GM19025 (cell line): ENCODE results near the gene BCCIP.

Source experiments
- ATAC-seq: cut with Tn5 transposase; IDR thresholded peaks from one replicate; pipeline ENCODE4 v1.9.1; 2021; ENCODE audit warnings: mild to moderate bottlenecking, low read depth, moderate library complexity; ENCODE audit not compliant: unreplicated experiment

The BCCIP gene

GRCh38 chr10:125840955-125841354 lies 17.6 kb downstream of the BCCIP start:
- ATAC-seq: no peak

GRCh38 chr10:125843603-125844329 lies 20.4 kb downstream of the BCCIP start:
- ATAC-seq: no peak

DNA sequence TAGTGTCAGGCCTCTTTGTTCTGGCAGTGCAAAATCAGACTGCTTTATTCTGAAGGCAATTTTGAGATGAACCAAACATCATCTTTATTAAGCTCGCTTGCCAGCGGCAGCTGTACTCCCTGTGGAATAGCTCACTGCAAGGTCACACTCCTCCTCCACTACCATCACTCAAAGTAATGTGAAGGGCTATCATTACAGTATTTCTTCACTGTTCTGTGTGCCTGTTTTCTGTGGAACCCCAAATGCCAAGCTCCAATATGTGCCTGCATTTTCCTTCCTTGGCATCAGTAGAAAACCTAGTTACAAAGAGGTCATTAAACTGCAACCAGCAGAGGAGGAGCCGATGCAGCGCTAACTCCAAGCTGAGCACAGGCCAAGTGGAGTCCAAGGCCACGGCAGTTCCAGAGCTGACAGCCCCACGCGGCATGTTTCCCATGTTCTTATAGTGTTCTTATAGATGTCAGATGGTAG lies 21.4 kb downstream of the BCCIP start:
- ATAC-seq: no peak

- ATAC-seq: no peak
Measured at GRCh38 chr10:125845617-125846016, 22.3 kb downstream of the BCCIP start.

DNA sequence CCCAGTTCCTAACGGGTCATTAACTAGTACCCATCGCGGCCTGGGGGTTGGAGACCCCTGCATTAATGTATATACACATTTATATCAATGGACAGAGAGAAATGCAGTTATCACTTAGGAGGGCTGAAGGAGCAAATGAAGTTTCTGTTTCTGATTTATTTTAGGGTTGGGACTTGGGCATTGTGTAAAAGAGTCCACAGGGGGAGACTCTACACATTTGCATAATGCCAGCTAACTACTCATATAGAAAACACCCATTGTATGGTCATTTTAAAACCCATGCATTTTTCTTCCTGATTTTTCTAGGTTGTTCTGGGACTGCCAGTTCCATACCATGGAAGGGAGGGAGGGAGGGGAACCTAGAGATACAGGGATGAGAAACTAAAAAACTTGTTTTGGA lies 23.5 kb downstream of the BCCIP start:
- no peak for ATAC-seq

- ATAC-seq: no peak
Measured at GRCh38 chr10:125848371-125848770, 25.0 kb downstream of the BCCIP start.

GRCh38 chr10:125848857-125849256 lies 25.5 kb downstream of the BCCIP start:
- no peak for ATAC-seq

DNA sequence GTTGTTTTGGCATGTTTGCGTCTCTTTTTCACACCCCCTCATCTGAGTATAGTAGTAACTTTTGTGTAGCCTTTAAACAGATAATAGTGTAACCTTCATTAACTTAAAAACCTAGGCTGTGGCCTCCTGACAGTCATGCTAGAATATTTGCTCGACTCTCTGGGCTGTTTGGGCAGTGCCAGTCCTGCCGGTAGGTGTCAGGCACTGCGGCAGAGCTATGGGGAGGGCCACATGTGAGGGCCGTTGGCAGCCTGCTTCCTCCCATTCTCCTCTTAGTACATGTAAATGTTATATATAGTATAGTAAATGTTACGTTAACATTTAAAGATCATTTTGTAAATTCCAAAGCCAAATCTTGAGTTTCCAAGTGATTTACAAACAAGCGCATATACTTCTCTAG lies 26.1 kb downstream of the BCCIP start:
- no peak for ATAC-seq

DNA sequence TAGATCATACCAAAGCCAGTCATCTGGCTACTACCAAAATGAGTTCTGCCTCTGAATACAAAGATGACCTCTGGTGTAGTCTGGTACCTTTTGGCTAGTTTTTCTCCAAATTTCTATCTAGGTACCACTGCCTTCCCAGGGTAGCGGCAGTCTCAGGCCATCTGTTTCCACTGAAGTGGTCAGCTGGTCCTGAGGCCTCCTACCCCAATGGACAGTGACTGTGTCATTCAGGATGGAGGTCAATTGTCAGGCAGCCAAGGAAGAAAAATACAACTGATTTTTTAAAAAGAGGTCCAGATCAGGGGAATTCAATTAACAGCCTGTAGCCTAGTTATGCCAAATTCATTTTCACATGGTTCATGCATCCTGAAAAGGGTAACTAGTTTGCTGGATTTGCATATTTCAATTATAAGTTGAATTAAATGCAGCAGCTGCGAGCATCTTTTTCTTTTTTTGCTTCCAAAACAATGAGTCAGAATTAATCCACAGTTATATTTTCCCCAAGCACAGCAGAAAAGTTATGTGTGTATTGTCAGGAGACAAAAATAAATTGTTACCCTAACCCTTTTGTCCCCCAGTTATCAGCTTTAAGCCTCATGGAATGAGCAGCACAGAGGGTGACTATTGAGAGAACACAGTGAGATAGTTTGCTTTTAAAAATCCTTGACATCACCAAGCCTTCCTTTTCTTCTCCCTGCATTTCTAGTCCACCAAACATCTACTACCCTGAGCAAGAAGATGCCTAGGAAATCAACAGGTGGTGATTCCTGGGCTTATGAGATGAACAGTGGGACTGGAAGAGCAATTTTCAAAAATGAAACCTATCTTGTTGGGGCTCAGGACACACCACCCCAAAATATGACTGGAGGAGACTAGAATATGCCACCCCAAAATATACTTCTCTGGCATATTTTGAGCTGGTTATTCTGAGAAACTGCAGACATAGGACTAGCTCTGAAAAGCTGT lies 27.7 kb downstream of the BCCIP start:
- ATAC-seq: no peak

DNA sequence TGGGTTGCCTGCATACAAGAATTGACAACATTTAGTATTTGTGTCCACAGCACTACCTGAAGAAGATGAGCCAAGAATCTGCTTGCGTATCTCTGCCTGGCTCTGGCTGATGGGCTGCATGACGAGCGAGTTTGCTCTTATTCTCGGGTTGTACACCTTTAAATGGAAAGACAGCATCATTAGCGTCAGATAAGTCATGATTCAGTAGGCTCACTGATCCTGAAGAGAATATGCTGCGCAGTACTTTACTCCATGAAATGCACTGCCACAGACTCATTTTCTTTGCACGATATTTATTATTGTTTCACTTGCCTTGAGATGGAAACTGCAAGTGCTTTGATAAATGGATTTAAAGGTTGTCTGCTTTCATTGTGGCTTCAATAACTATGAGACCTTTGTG lies 29.1 kb downstream of the BCCIP start:
- no peak for ATAC-seq

DNA sequence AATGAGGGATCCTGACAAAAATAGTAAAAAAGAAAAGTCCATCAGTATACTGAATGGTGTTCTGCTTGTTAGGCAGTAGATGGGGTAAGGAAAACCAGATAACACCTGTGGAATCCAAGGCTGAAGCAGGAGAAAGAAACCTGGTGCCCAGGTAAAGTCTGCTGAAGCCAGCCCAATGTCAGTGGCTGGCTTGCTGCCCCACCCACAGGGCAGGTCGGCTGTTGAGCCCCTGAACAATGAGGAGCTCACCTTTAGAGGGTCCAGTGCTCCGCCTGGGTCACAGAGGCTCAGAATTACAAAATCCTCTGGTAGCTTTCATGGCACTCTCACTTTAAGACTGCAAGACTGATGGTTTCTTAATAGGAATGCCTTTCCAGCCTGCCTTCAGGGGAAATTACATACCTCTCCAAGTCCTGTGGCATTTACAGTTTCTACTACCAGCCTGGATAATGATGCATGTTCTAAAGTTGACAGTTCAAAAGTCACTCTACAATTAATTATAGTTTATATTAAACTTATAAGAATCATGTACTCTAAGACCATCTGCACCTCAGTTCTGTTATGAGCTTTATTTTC lies 33.9 kb downstream of the BCCIP start:
- ATAC-seq: no peak

- ATAC-seq: no peak
Measured at GRCh38 chr10:125859128-125859817, 35.9 kb downstream of the BCCIP start.

DNA sequence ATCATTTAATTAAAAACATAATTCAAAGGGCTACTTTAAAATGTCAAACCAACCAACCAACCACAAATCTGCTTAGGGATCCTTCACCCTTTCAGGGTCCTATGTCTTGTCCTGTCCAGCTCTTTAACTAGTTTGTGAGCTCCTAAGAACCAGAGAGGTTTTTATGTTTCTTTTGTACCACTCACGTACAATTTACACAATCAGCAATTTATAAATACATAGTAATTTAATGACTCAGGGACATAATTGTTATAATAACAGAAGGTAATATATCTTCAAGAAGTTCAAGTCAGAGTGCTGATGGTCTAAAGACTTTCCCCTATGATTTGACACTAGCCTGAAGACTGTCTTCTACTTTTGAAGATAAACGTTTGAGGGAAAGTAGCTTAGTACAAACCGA lies 41.8 kb downstream of the BCCIP start:
- ATAC-seq: no peak

- no peak for ATAC-seq
Measured at GRCh38 chr10:125866421-125867029, 43.2 kb downstream of the BCCIP start.

DNA sequence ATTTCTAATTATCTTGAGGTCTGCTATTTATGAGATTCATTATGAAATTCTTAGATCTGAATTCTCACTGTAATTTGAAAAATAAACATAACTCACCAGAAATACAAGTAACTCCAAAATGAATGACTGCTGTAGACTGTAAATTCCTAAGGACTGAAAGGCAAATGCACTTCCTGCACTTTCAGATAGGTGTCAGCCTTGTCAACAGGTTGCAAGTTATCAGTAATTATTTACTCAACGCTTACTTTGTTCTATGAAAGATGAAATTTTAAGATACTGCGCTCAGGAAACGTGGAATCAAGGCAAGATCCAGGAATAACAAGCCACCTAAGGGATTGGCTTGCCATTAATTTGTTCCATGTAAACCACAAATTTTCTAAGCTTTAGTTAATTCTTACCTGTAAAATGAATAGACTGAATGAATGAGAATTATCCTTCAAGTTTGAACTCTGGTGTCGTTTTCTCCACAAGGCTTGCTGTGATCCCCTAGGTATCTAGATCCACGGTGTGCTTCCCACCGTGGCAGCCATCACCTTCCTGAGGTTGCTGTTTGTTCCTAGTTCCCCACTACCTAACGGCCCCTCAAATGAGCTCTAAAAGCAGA lies 45.1 kb downstream of the BCCIP start:
- ATAC-seq: no peak

DNA sequence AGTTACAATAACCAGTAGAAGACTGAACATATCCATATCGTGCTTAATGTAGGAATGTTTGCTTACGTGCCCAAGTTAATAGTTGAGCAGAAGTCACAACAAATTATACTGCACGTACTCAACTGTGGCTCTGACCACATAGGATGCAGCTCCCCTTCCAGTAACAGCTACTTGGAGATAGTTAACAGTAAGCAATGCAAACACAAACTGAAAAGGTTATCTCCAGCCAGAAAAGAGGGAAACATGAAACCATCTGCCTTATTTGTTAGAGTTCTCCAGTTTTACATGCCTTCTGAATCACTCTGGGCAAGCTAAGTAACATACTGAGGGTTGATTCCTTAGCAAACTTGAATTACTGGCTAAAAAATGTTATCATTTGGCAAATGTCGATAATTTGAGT lies 48.0 kb downstream of the BCCIP start:
- ATAC-seq: no peak

- no peak for ATAC-seq
Measured at GRCh38 chr10:125878957-125879835, 55.9 kb downstream of the BCCIP start.

DNA sequence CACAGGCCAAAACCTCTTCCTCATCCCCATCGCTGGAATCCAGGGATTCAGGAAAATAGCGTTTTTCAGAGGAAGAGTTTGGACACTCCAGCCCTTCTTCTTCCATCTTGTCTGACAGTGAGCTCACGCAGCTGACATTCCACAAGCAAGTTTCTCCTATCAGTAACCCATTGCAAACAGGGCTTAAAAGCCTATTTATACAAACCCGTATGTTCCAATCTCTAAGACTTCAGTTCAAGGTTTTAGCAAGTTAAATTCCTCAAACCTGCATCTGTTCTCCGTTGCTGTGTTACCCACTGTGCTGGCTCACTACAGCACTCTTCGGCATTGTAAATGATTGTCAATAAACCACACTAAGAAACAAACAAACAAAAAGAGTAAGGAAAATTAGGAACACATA lies 57.4 kb downstream of the BCCIP start:
- no peak for ATAC-seq

DNA sequence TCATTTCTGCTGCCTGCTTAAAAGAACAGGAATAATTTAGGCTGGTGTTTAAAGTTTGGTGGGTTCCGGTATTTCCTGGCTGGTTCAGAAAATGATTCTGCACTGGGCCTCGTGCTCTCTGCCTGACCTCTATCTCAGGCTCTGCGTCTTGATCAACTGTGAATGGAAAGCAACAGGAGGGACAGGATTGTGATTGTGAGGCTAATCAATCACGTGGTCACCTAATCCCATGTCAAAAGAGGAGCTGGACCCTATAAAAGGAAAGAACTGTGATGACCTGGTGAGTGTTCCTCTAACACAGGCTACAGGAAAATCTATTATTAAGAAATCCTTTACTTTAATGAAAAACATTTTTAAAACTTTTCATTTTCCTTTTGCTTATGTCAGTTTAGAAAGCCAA lies 57.8 kb downstream of the BCCIP start, which contains the start of gene DHX32:
Gene DHX32, minus strand, starts transcription at position 101 of the 400 bp plus-strand sequence. CDS start 468 bp downstream, outside the sequence.
- no peak for ATAC-seq
